ENCODE data around the gene NUMB. TPM values are rescaled to one million over a fixed set of nuclear protein-coding genes. Genes with fewer than 3 reads are reported as not detected.

NUMB gene
- total RNA-seq, 1 experiment from 2014 or later, result 42.0 TPM

GRCh38 chr14:73344319-73344718 is 114.0 kb downstream of the NUMB start:
- DNase-seq (ENCODE audit: low spot score) (no peak), ATAC-seq (no peak)
- no peak for TF ChIP-seq ELF4 (CRISPR knock-in tag; IDR thresholded peaks at IDR 0.05; ENCODE audit: low read depth)
- TF ChIP-seq GRHL2 (CRISPR knock-in tag; IDR thresholded peaks at IDR 0.05; ENCODE audit: insufficient replicate concordance, severe bottlenecking), result no peak
- ChIA-PET POLR2A (interaction anchor here (0.6 kb wide), 1 partner anchor 455 kb away, joined by 8 read pairs; no protein-coding TSS in a partner anchor), CTCF (interaction anchor here (1.9 kb wide), 1 partner anchor 49 kb away, joined by 6 read pairs; no protein-coding TSS in a partner anchor)
- H3K36me3 Mint-ChIP-seq, result no peaks in the 10 kb centered on the region
- no peaks in the 10 kb centered on the region for H3K27me3 Mint-ChIP-seq (ENCODE audit: low read depth)
- H3K27ac Mint-ChIP-seq, result no peak overlapping the region
- no peak overlapping the region for H3K4me3 Mint-ChIP-seq
- H3K9me3 Mint-ChIP-seq, result no peaks in the 10 kb centered on the region
- H3K4me1 Mint-ChIP-seq, result peaks cover 20% of the 10 kb centered on the region

- ATAC-seq (no peak), DNase-seq (ENCODE audit: low spot score) (no peak)
- no peak overlapping the region for H3K4me3 Mint-ChIP-seq
- no peak for TF ChIP-seq FOXP4 (CRISPR knock-in tag; IDR thresholded peaks at IDR 0.05)
- no peak for TF ChIP-seq IRF2 (CRISPR knock-in tag; IDR thresholded peaks at IDR 0.05; ENCODE audit: borderline replicate concordance, low read depth)
- no peak for TF ChIP-seq USF1 (CRISPR knock-in tag; IDR thresholded peaks at IDR 0.05)
- TF ChIP-seq SOX15 (CRISPR knock-in tag; IDR thresholded peaks at IDR 0.05), result no peak
- TF ChIP-seq RORB (CRISPR knock-in tag; IDR thresholded peaks at IDR 0.05), result no peak
- no peak for TF ChIP-seq ZNF219 (CRISPR knock-in tag; IDR thresholded peaks at IDR 0.05; ENCODE audit: borderline replicate concordance)
- TF ChIP-seq ZBTB21 (CRISPR knock-in tag; IDR thresholded peaks at IDR 0.05; ENCODE audit: borderline replicate concordance), result no peak
- TF ChIP-seq ESRRA (CRISPR knock-in tag; IDR thresholded peaks at IDR 0.05; ENCODE audit: borderline replicate concordance), result no peak
- no peak for TF ChIP-seq E2F5 (CRISPR knock-in tag; IDR thresholded peaks at IDR 0.05)
- H3K4me1 Mint-ChIP-seq, result peaks cover 12% of the 10 kb centered on the region
- ChIA-PET CTCF (no interaction called here), POLR2A (no interaction called here)
- H3K36me3 Mint-ChIP-seq, result no peaks in the 10 kb centered on the region
- H3K27me3 Mint-ChIP-seq (ENCODE audit: low read depth), result no peaks in the 10 kb centered on the region
- no peaks in the 10 kb centered on the region for H3K9me3 Mint-ChIP-seq
- no peak overlapping the region for H3K27ac Mint-ChIP-seq
Measured at GRCh38 chr14:73342670-73343069, 115.7 kb downstream of the NUMB start.

- H3K9me3 Mint-ChIP-seq, result no peaks in the 10 kb centered on the region
- no peaks in the 10 kb centered on the region for H3K27me3 Mint-ChIP-seq (ENCODE audit: low read depth)
- ChIA-PET CTCF (interaction anchor here (1.7 kb wide), 1 partner anchor 45 kb away, joined by 6 read pairs; no protein-coding TSS in a partner anchor), POLR2A (no interaction called here)
- H3K4me1 Mint-ChIP-seq, result peaks cover 12% of the 10 kb centered on the region
- H3K36me3 Mint-ChIP-seq, result no peaks in the 10 kb centered on the region
- no peak for TF ChIP-seq AR (CRISPR knock-in tag; IDR thresholded peaks at IDR 0.05)
- no peak for TF ChIP-seq PREB (CRISPR knock-in tag; IDR thresholded peaks at IDR 0.05; ENCODE audit: borderline replicate concordance)
- 0 out of 2 replicates have a peak, but pooled peaks have one; percentile 29 for TF ChIP-seq ZNF317 (CRISPR knock-in tag; IDR thresholded peaks at IDR 0.05; ENCODE audit: borderline replicate concordance, low read depth)
- no peak overlapping the region for H3K4me3 Mint-ChIP-seq
- H3K27ac Mint-ChIP-seq, result peak overlapping the region; percentile 20; the same call in 1 of the 2 replicates
- no peak for DNase-seq (ENCODE audit: low spot score)
- no peak for ATAC-seq
Measured at GRCh38 chr14:73339846-73340595, 118.3 kb downstream of the NUMB start.

All from WTC11 (cell line).